NCI-H2107 (cell line): ENCODE data around the gene TMEM143.
"Not testable (repeated sequence)": the region's sequence is repeated elsewhere in the genome, so short reads cannot be mapped to it uniquely, and the experiment has no call there.

Source experiments
- DNase-seq: peaks from one replicate; lab custom pipeline; 2025; lab: John Stamatoyannopoulos, UW

TMEM143 gene

GRCh38 chr19:48363810-48364597 is at the start of gene TMEM143, which contains the start of gene SYNGR4:
TMEM143 (minus strand) TSS chr19:48363940; CDS start chr19:48363920, 20 bp downstream.
SYNGR4 (plus strand) TSS chr19:48364367; CDS start chr19:48365843, 1,476 bp downstream.
- DNase-seq, result peak; percentile 99

DNA sequence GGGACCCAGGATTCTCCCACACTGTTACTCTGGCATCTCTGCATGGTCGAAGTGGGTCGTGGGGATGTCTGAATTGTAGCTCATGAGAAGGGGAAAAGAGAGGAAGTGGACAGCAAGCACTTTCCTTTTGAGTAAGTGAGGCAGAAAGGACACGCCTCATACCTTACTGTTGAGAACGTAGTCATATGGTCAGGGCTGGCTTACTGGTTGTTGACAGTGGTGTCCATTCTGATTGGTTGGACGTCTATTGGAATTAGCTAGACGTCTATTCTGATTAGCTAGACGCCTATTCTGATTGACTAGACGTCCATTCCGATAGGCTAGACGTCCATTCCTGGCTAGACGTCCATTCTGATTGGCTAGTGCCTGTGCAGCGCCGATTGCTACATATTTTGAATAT is 42.1 kb upstream of the TMEM143 start:
- no peak for DNase-seq

DNA sequence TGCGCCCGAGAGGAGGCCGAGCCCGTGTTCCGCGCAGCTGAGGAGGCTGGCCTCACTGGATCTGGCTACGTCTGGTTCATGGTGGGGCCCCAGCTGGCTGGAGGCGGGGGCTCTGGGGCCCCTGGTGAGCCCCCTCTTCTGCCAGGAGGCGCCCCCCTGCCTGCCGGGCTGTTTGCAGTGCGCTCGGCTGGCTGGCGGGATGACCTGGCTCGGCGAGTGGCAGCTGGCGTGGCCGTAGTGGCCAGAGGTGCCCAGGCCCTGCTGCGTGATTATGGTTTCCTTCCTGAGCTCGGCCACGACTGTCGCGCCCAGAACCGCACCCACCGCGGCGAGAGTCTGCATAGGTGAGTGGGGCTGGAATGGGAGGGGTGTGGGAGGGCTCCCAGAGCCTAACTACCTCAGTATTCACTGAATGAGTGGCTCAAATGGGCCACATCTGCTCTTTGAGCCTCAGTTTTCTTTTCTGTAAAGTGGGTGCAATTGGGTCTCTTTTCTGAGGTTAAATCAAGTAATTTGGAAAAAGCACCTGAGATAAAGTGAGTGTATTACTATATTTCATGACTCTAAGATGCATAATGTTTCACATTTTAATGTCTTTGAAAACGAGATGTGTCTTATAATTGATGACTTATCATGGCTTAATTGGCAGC is 41.4 kb upstream of the TMEM143 start:
- DNase-seq, result no peak

DNA sequence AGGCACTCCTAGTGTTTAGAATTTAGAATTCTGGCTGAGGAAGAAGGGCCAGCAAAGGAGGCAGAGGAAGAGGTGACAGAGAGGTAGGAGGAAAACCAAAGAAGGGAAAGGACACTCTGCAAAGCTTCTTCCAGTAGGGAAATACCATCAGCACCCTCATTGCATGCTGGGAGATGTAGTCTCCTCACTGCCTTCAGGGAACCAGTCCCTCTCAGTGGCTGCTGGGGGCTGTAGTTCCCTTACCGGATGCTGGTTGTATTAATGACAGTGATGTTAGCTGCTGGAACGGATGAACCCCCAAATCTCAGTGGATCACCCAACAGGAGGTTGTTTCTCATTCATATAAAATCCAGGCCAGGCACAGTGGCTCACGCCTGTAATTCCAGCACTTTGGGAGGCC is 39.9 kb upstream of the TMEM143 start:
- no peak for DNase-seq

GRCh38 chr19:48401287-48401686 is 37.5 kb upstream of the TMEM143 start:
- no peak for DNase-seq

- DNase-seq, result no peak
These were observed 36.4 kb upstream of the TMEM143 start for GRCh38 chr19:48400018-48400742.

GRCh38 chr19:48398375-48399235 is 34.9 kb upstream of the TMEM143 start:
- DNase-seq, result no peak

GRCh38 chr19:48398102-48398374 is 34.3 kb upstream of the TMEM143 start:
- DNase-seq, result no peak

DNA sequence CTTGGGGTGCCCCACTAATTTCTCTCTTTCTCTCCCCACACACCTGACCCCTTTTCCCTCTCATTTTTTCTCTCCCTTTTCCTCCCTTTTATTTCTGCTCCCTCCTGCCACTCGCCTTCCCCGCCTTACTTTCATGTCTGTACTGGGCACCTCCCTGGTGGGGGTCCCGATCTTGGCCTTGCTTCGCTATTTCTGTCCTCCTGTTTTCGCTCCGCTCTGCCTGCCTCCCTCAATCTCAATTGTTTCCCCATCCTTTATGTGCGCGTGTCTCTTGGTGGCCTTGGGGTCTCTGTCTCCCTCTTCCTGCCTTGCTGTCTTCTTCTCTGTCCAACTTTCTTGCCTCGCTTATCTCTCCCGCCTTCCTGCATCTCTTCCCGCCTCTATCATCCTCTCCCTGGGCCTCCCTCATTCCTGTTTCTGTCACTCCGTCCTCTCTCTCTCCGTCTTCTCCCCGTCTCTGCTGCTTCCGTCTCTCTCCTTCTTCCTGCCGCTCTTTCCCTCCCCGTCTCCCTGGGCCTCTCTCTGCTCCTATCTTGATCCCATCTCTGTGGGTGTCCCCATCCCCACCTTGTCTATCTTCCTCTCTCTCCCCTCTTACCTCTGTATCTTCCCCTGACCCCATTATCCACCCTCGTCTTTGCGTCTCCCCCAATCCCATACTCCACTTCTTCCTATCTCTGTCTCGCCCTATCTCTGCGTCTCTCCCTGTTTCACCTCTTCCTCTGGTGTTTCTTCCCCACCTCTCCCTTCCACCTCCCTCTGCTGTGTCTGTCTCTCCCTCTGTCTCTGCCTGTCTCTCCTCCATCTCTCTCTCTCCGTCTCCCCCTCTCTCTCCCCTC is 33.7 kb upstream of the TMEM143 start:
- DNase-seq, result no peak

GRCh38 chr19:48396824-48397176 is 33.1 kb upstream of the TMEM143 start:
- DNase-seq, result no peak

GRCh38 chr19:48396016-48396823 is 32.5 kb upstream of the TMEM143 start:
- DNase-seq, result no peak

GRCh38 chr19:48395499-48395898 is 31.8 kb upstream of the TMEM143 start:
- no peak for DNase-seq

DNA sequence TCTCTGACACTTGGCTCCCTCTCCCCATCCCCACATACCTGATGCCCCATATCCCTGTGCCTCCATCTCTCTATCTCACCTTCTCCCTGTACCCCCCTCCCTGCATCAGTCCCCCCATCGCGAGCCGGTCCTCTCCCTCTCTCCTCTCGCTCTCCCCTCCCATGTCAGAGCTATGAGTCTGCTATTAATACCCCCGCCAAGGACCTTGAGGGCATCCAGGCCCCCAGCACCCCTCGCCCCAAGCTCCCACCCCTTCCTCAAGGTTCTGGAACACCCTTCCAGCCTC is 31.4 kb upstream of the TMEM143 start:
- DNase-seq, result no peak

DNA sequence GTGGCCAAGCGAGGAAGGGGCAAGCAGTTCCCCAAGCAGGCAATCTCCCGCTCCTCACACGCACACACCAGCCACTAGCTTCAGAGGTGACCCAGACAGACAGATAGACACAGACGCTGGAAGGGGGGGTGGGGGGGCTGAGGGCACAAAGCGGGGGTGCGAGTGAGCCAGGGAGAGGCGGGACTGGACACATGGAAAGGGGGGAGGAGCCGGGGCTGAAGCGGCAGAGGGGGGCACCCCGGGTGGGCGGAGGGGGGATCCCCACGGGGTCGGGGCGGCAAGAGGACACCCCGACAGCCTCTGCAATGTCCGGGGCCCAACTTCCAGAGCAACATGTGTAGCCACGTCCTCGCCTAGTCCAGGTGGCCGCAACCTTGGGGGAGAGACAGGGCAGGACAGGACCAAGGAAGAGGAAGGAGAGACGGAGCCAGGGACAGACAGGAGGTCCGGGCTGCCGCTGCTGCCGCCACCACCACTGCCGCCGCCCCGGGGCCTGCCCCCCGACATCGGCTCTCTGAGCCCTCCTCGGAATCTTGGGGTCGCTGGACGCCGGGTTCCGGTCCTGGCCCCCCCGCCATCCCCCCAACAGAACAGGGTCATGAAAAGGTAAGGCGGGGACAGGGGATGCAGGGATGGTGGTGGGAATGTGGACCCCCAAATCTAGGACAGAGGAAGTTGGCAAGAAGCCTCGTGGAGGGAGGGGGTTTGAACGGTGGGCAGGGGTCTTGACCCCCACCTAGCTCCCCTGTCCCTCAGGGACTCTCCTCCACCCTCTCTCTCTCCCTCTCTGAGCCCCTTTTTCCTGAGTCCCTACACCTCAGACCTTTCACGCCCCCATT is 30.8 kb upstream of the TMEM143 start:
- DNase-seq, result no peak

- DNase-seq, result no peak
These were observed 30.0 kb upstream of the TMEM143 start, which contains the start of gene GRIN2D for GRCh38 chr19:48393559-48394330. GRIN2D (plus strand) TSS chr19:48393668; CDS start chr19:48398393, 4,725 bp downstream.

DNA sequence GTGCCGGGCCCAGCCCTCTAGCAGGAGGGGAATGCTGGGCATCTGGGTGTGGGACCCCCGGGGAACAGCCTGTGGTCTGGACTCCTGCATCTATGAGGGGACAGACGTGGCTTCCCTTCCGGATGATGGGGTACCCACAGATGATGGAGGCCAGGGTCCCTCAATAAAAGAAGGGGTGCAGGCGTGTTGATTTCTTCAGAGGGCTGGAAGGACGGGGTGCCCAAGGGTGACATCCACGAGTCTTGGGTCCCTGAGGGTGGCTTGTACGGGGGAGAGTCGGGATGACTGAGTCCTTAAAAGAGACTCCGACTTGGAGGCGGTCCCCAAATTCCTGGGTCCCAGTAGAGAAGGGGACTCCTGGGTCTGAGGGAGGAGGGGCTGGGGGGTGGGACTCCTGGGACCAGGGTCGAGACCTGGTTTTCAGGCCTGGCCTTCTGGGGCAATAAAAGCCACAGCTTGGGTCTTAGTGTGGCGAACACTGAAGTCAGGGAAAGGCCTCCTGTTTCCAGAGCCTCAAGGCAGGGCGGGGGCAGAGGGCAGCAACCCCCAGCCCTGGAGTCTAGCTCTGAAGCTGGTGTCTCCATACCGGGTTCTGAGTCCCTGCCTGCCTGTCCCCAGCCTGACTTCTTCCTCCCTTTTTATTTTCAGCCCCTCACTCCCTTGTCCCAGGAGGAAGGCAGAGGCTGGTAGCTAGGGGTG is 29.3 kb upstream of the TMEM143 start:
- no peak for DNase-seq

DNA sequence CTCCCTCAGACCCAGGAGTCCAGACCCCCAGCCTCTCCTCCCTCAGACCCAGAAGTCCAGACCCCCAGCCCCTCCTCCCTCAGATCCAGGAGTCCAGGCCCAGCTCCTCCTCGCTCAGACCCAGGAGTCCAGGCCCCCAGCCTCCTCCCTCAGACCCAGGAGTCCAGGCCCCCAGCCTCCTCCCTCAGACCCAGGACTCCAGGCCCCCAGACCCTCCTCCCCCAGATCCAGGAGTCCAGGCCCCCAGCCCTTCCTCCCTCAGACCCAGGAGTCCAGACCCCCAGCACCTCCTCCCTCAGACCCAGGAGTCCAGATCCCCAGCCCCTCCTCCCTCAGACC is 28.2 kb upstream of the TMEM143 start:
- DNase-seq, result not testable (repeated sequence)
